ENCODE results near the gene SUSD4. TPM values are rescaled to one million over a fixed set of nuclear protein-coding genes. Genes with fewer than 3 reads are reported as not detected.

The SUSD4 gene
- total RNA-seq, 6 experiments from 2014 or later: 0.33 to 0.96 (median 0.70) TPM

DNA sequence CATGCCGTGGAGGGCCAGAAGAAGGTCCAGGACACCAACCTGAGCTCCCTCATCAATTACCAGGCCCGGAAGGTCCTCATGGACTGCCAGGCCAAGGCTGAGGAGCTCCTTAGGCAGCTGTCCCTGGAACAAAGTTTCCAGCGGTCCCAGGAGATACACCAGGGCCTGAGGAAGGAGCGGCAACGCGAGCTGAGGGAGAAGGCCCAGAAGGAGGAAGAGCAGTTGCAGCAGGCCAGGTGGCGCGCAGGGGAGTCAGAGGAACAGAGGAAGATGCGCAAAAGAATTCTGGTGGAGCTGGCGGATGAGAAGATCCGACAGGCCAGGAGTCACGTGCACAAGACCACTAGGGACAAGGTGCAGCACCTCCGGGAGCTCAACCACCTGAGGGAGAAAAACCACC lies 30.7 kb upstream of the SUSD4 start:
- no peaks in the 10 kb centered on the region for H3K4me1 Mint-ChIP-seq (ENCODE audit: low read depth)
- H3K27me3 Mint-ChIP-seq (ENCODE audit: insufficient read depth): peaks cover 38% of the 10 kb centered on the region
- H3K4me3 Mint-ChIP-seq: no peak overlapping the region
- TF ChIP-seq, protein P1, sequence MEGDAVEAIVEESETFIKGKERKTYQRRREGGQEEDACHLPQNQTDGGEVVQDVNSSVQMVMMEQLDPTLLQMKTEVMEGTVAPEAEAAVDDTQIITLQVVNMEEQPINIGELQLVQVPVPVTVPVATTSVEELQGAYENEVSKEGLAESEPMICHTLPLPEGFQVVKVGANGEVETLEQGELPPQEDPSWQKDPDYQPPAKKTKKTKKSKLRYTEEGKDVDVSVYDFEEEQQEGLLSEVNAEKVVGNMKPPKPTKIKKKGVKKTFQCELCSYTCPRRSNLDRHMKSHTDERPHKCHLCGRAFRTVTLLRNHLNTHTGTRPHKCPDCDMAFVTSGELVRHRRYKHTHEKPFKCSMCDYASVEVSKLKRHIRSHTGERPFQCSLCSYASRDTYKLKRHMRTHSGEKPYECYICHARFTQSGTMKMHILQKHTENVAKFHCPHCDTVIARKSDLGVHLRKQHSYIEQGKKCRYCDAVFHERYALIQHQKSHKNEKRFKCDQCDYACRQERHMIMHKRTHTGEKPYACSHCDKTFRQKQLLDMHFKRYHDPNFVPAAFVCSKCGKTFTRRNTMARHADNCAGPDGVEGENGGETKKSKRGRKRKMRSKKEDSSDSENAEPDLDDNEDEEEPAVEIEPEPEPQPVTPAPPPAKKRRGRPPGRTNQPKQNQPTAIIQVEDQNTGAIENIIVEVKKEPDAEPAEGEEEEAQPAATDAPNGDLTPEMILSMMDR (IDR thresholded peaks at IDR 0.05): no peak
- H3K9me3 Mint-ChIP-seq: peaks cover 4% of the 10 kb centered on the region; the same call in 1 of the 2 replicates
- no peaks in the 10 kb centered on the region; the same call in 1 of the 2 replicates for H3K36me3 Mint-ChIP-seq (ENCODE audit: low read depth)
- no peak overlapping the region for H3K27ac Mint-ChIP-seq
- no peak for DNase-seq

DNA sequence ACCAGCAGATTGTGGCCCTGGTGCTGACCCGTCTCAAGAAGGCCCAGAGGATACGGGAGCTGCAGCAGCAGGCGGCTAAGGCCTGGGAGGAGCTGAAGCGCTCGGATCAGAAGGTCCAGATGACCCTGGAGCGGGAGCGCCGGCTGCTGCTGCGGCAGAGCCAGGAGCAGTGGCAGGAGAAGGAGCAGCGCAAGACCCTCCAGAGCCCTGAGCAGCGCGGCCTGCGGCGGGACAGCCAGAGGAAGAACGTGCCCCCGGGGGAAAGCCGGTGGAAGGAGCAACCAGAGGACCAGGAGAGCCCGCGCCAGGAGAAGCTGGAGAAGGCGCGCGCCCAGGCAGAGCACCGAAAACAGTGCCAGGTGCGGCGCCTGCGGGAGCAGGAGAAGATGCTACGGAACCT lies 30.3 kb upstream of the SUSD4 start:
- 0 out of 2 replicates have a peak, but pooled peaks cover 4% of the 10 kb centered on the region for H3K9me3 Mint-ChIP-seq
- no peaks in the 10 kb centered on the region for H3K4me1 Mint-ChIP-seq (ENCODE audit: low read depth)
- no peak overlapping the region for H3K4me3 Mint-ChIP-seq
- no peaks in the 10 kb centered on the region; the same call in 1 of the 2 replicates for H3K36me3 Mint-ChIP-seq (ENCODE audit: low read depth)
- peaks cover 42% of the 10 kb centered on the region for H3K27me3 Mint-ChIP-seq (ENCODE audit: insufficient read depth)
- H3K27ac Mint-ChIP-seq: no peak overlapping the region
- TF ChIP-seq, protein P1 (IDR thresholded peaks at IDR 0.05): no peak
- DNase-seq: no peak

DNA sequence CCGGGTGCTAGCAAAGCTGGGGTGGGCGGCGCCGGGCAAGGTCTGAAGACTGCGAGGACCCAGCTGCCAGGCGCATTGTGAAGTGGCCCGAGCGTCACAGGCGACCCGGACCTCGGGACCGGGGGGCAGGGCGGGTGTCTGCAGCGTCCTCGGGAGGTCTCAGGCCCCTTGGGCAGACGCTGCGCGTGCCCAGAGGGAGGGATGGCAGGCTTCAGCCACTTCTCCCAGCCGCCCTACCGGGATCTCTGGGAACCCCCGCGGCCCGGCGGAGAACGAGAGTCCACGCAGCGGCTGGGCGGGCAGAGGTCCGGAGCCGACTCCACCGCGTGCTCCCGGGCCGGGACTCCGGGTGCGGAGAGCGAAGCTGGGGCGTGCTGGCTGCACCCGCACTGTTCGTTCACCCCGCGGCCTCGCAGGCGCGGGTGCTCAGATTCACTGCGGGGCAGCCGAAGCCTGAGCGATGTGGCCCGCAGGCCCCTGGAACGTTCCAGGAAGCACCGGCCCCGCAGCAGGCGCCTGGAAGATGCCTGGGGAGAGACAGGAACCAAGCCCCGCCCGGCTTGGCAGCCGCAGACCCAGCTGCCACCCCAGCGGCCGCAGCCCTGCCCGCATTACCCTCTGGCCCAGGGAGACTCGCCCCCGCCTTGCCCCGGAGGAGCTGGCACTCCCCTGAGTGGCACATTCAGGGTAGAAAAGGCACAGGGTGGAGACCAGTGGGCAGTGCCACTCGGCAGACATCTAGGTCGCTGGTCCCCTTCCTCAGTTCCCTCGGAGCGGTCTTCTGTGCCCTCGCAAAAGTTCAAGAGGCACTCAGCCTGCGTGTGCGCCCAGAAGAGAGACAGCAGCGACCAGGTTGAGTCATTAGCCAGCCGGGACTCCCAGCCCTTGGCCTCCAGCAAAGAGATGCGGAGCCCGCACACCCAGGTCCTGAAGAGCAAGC lies 29.6 kb upstream of the SUSD4 start, which contains the start of gene CCDC185:
Gene CCDC185 (plus strand): TSS at position 141 of the 940 bp plus-strand sequence. CDS start 61 bp downstream, at position 202.
- DNase-seq: no peak
- Mint-ChIP-seq H3K27me3 (ENCODE audit: insufficient read depth) (peaks cover 43% of the 10 kb centered on the region), H3K27ac (no peak within 1 kb of the TSS), H3K4me3 (no peak within 1 kb of the TSS), H3K4me1 (ENCODE audit: low read depth) (no peaks in the 10 kb centered on the region), H3K36me3 (ENCODE audit: low read depth) (no peaks in the 10 kb centered on the region; the same call in 1 of the 2 replicates), H3K9me3 (0 out of 2 replicates have a peak, but pooled peaks cover 4% of the 10 kb centered on the region)
- TF ChIP-seq, protein P1 (IDR thresholded peaks at IDR 0.05): no peak

DNA sequence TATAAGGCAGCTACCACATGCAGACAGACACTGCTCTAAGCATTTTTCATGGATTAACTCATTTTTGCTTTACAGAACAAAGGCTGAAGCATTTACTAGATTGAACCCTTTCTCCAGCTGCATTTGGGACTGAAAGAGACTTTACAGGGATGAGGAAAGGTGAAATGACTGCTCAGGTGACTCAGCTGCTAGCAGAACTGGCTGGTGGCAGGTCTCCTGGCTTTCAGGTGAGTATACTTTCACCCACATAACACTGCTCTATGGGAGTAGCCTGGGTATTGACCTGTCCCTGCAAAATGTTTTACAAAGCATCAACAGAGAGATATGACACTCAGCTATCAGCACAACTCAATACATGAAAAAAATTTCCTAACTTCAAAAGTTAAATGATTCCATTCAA lies 26.6 kb upstream of the SUSD4 start:
- TF ChIP-seq, protein P1 (IDR thresholded peaks at IDR 0.05): no peak
- H3K4me3 Mint-ChIP-seq: no peak overlapping the region
- no peak overlapping the region for H3K27ac Mint-ChIP-seq

DNA sequence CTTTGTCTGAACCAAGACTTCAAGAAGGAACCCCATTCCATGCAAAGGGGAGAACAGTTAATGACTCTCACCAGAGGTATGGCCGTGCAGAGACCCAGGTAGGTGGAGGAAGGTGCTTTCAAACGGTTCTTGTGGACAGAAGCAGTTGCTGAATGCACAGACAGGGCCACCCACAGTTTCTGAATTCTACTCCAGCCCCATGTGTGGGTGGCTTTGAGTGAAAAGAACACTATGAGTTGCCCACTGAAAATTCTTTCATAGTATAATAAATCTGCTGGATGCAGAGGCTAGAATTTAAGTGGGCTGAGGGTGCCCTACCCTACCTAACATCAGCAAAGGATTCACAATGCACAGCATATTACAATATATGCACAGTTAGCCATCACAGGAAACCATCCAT lies 22.0 kb upstream of the SUSD4 start:
- Mint-ChIP-seq H3K27ac (no peak overlapping the region), H3K9me3 (no peaks in the 10 kb centered on the region), H3K36me3 (ENCODE audit: low read depth) (no peaks in the 10 kb centered on the region), H3K4me1 (ENCODE audit: low read depth) (no peaks in the 10 kb centered on the region), H3K4me3 (no peak overlapping the region), H3K27me3 (ENCODE audit: insufficient read depth) (peaks cover 41% of the 10 kb centered on the region)
- no peak for DNase-seq
- TF ChIP-seq, protein P1 (IDR thresholded peaks at IDR 0.05): no peak

More for the DNA sequence above, 26.6 kb upstream of the SUSD4 start:
- H3K9me3 Mint-ChIP-seq: 0 out of 2 replicates have a peak, but pooled peaks cover 4% of the 10 kb centered on the region
- peaks cover 51% of the 10 kb centered on the region for H3K27me3 Mint-ChIP-seq (ENCODE audit: insufficient read depth)
- H3K4me1 Mint-ChIP-seq (ENCODE audit: low read depth): no peaks in the 10 kb centered on the region
- no peak for DNase-seq
- no peaks in the 10 kb centered on the region; the same call in 1 of the 2 replicates for H3K36me3 Mint-ChIP-seq (ENCODE audit: low read depth)
